ENCODE measurements around the gene MED16. TPM values are rescaled to one million over a fixed set of nuclear protein-coding genes. Genes with fewer than 3 reads are reported as not detected.

The MED16 gene
- total and polyA plus RNA-seq, 2 of the 13 experiments (the other 11 are each of a cell fraction or from before 2014, with no cell fraction given): 13.3 to 14.8 TPM

DNA sequence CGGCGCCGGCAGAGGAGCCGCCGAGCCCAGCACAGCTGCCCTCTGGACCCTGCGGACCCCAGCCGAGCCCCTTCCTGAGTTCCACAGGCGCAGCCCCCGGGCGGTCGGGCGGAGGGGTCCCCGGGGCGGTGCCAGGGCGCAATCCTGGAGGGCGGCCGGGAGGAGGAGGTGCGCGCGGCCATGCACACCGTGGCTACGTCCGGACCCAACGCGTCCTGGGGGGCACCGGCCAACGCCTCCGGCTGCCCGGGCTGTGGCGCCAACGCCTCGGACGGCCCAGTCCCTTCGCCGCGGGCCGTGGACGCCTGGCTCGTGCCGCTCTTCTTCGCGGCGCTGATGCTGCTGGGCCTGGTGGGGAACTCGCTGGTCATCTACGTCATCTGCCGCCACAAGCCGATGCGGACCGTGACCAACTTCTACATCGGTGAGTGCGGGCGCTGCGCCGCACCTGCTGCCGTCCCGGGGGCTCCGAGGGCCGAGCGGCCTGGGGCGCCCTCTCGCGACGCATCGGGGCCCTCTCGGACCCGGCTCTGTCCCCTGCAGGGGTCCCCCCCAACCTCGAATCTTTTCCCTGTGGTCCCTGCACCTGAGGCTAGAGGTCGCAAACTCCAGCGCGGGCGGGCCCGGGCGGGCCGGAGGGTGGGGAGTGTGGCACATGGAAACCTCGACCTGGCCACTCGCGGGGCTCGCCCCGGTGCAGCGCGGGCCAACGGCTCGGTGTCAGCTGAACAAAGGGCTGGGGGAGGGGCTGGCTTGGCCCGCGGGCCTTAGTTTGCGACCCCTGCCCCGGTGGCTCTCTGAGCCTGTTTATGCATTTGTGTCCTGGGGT, 24.6 kb upstream of the MED16 start, which contains the start of gene KISS1R (continued):
- TF ChIP-seq, protein P1, sequence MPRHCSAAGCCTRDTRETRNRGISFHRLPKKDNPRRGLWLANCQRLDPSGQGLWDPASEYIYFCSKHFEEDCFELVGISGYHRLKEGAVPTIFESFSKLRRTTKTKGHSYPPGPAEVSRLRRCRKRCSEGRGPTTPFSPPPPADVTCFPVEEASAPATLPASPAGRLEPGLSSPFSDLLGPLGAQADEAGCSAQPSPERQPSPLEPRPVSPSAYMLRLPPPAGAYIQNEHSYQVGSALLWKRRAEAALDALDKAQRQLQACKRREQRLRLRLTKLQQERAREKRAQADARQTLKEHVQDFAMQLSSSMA (CRISPR knock-in tag; IDR thresholded peaks at IDR 0.05): peak; percentile 90; the same call in 1 of the 2 replicates
- peak; percentile 69; the same call in 1 of the 2 replicates for TF ChIP-seq ZNF558 (CRISPR knock-in tag; IDR thresholded peaks at IDR 0.05; ENCODE audit: borderline replicate concordance)
- peak; percentile 48 for TF ChIP-seq XRCC5 (optimal IDR thresholded peaks at IDR 0.05; ENCODE audit: low read length)
- peak; percentile 31; the same call in 1 of the 2 replicates for TF ChIP-seq ZNF879 (CRISPR knock-in tag; IDR thresholded peaks at IDR 0.05)
- TF ChIP-seq NFE2L2 (IDR thresholded peaks at IDR 0.05; ENCODE audit: low read length): no peak
- no peak; the same call in 1 of the 2 replicates for TF ChIP-seq RNF2 (conservative IDR thresholded peaks at IDR 0.05; ENCODE audit: low read depth)
- no peak for TF ChIP-seq ZNF280D (CRISPR knock-in tag; IDR thresholded peaks at IDR 0.05)
- TF ChIP-seq HOXD1 (CRISPR knock-in tag; IDR thresholded peaks at IDR 0.05): peak; percentile 48; the same call in 1 of the 2 replicates
- peak; percentile 88; the same call in 1 of the 2 replicates for TF ChIP-seq ZNF777 (CRISPR knock-in tag; IDR thresholded peaks at IDR 0.05)
- no peak for TF ChIP-seq SMAD9 (CRISPR knock-in tag; IDR thresholded peaks at IDR 0.05)
- no peak for TF ChIP-seq ZNF678 (CRISPR knock-in tag; IDR thresholded peaks at IDR 0.05)
- no peak for TF ChIP-seq IKZF5 (CRISPR knock-in tag; IDR thresholded peaks at IDR 0.05)
- TF ChIP-seq ATF4 (CRISPR knock-in tag; IDR thresholded peaks at IDR 0.05): no peak
- no peak for TF ChIP-seq ZNF556 (CRISPR knock-in tag; IDR thresholded peaks at IDR 0.05; ENCODE audit: borderline replicate concordance)
- TF ChIP-seq ZNF547 (CRISPR knock-in tag; IDR thresholded peaks at IDR 0.05): peak; percentile 36; the same call in 1 of the 2 replicates
- no peak for TF ChIP-seq ZNF550 (CRISPR knock-in tag; IDR thresholded peaks at IDR 0.05; ENCODE audit: borderline replicate concordance)
- peak; percentile 86 for TF ChIP-seq UBTF (CRISPR knock-in tag; IDR thresholded peaks at IDR 0.05)
- TF ChIP-seq PLSCR1 (CRISPR knock-in tag; IDR thresholded peaks at IDR 0.05; ENCODE audit: borderline replicate concordance): no peak
- TF ChIP-seq SOX5 (CRISPR knock-in tag; IDR thresholded peaks at IDR 0.05; ENCODE audit: borderline replicate concordance): 0 out of 2 replicates have a peak, but pooled peaks have one; percentile 11
- peak; percentile 63; the same call in 1 of the 2 replicates for TF ChIP-seq GABPB1 (CRISPR knock-in tag; IDR thresholded peaks at IDR 0.05)
